ENCODE results near the gene ENOSF1. TPM values are rescaled to one million over a fixed set of nuclear protein-coding genes. Genes with fewer than 3 reads are reported as not detected.

ENOSF1 gene
- polyA plus RNA-seq, 1 of the 3 experiments (the other 2 are of a cell fraction): 23.3 TPM

DNA sequence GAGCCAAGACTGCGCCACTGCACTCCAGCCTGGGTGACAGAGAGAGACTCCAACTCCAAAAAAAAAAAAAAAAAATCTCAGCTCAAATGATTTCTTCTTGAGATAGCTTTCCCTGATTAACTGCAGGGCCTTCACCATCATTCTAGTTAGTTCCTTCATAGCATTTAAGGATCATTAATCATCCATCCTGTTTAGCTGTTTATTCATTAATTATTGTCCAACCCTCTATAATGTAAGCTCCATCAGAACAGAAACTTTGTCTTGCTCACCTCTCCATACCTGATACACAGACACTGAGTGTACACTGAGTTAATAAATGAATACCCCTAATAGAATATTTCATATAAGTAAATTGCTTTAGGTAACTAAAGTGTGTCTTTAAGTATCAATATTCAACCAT is 42.2 kb upstream of the ENOSF1 start:
- no peak overlapping the region for H3K4me3 ChIP-seq (ENCODE audit: low read depth in 2 of 2, low read length in 1 of 2)
- no peaks in the 10 kb centered on the region for H3K9me2 ChIP-seq
- WGBS (ENCODE audit: low lambda C conversion rate): 65% methylated on average over 1 of the region's 1 CpG
- H3K9me3 ChIP-seq: no peaks in the 10 kb centered on the region
- H3K79me2 ChIP-seq (ENCODE audit: insufficient read depth): peaks cover 13% of the 10 kb centered on the region
- ChIA-PET CTCF (interaction anchor here (0.6 to 5.1 kb wide), 5 partner anchors 12 to 151 kb away, joined by 3 to 22 read pairs (median 4); no protein-coding TSS in a partner anchor), POLR2A (no interaction called here)
- TF ChIP-seq JUND (IDR thresholded peaks at IDR 0.05) (no peak), TCF12 (IDR thresholded peaks at IDR 0.05) (no peak), RFX5 (IDR thresholded peaks at IDR 0.05; ENCODE audit: low read length) (no peak), NFIC (IDR thresholded peaks at IDR 0.05; ENCODE audit: borderline replicate concordance) (no peak), SMC3 (IDR thresholded peaks at IDR 0.05; ENCODE audit: low read depth, low read length) (no peak), RAD21 (IDR thresholded peaks at IDR 0.05; ENCODE audit: low read length) (no peak), POLR2AphosphoS5 (IDR thresholded peaks at IDR 0.05; ENCODE audit: low read depth, low read length) (no peak), EP300 (IDR thresholded peaks at IDR 0.05; ENCODE audit: borderline replicate concordance in 1 of 2, low read depth in 1 of 2, low read length in 1 of 2) (no peak), FOXJ3 (CRISPR knock-in tag; IDR thresholded peaks at IDR 0.05) (no peak)
- TF ChIP-seq, protein P1, sequence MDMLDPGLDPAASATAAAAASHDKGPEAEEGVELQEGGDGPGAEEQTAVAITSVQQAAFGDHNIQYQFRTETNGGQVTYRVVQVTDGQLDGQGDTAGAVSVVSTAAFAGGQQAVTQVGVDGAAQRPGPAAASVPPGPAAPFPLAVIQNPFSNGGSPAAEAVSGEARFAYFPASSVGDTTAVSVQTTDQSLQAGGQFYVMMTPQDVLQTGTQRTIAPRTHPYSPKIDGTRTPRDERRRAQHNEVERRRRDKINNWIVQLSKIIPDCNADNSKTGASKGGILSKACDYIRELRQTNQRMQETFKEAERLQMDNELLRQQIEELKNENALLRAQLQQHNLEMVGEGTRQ (IDR thresholded peaks at IDR 0.05; ENCODE audit: borderline replicate concordance, low read depth, low read length): no peak
- TF ChIP-seq, protein P2, sequence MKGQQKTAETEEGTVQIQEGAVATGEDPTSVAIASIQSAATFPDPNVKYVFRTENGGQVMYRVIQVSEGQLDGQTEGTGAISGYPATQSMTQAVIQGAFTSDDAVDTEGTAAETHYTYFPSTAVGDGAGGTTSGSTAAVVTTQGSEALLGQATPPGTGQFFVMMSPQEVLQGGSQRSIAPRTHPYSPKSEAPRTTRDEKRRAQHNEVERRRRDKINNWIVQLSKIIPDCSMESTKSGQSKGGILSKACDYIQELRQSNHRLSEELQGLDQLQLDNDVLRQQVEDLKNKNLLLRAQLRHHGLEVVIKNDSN (IDR thresholded peaks at IDR 0.05; ENCODE audit: borderline replicate concordance, low read depth): no peak
- TF ChIP-seq, protein P3, sequence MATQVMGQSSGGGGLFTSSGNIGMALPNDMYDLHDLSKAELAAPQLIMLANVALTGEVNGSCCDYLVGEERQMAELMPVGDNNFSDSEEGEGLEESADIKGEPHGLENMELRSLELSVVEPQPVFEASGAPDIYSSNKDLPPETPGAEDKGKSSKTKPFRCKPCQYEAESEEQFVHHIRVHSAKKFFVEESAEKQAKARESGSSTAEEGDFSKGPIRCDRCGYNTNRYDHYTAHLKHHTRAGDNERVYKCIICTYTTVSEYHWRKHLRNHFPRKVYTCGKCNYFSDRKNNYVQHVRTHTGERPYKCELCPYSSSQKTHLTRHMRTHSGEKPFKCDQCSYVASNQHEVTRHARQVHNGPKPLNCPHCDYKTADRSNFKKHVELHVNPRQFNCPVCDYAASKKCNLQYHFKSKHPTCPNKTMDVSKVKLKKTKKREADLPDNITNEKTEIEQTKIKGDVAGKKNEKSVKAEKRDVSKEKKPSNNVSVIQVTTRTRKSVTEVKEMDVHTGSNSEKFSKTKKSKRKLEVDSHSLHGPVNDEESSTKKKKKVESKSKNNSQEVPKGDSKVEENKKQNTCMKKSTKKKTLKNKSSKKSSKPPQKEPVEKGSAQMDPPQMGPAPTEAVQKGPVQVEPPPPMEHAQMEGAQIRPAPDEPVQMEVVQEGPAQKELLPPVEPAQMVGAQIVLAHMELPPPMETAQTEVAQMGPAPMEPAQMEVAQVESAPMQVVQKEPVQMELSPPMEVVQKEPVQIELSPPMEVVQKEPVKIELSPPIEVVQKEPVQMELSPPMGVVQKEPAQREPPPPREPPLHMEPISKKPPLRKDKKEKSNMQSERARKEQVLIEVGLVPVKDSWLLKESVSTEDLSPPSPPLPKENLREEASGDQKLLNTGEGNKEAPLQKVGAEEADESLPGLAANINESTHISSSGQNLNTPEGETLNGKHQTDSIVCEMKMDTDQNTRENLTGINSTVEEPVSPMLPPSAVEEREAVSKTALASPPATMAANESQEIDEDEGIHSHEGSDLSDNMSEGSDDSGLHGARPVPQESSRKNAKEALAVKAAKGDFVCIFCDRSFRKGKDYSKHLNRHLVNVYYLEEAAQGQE (IDR thresholded peaks at IDR 0.05; ENCODE audit: low read depth, low read length): no peak
- DNase-seq: no peak
- no peaks in the 10 kb centered on the region for H3K4me1 ChIP-seq (ENCODE audit: control insufficient read depth in 1 of 2, insufficient read depth in 2 of 2, low read depth in 1 of 2, low read length in 1 of 2)
- H3K4me2 ChIP-seq: no peak overlapping the region
- H3K9ac ChIP-seq: no peak overlapping the region
- no peak overlapping the region for H2AFZ ChIP-seq (ENCODE audit: low read depth)
- no peaks in the 10 kb centered on the region for H3F3A ChIP-seq (replicated peaks; ENCODE audit: insufficient read depth)
- H3K27me3 ChIP-seq (ENCODE audit: insufficient read depth): no peaks in the 10 kb centered on the region
- H4K20me1 ChIP-seq (ENCODE audit: insufficient read depth): no peaks in the 10 kb centered on the region
- H3K27ac ChIP-seq (ENCODE audit: low read depth in 2 of 2, low read length in 1 of 2): no peak overlapping the region
- peaks cover 0 to 3% of the 10 kb centered on the region in 2 experiments for H3K36me3 ChIP-seq (replicated peaks in 1 of 2; ENCODE audit: control insufficient read depth in 1 of 2, insufficient read depth in 2 of 2, low read length in 1 of 2)

DNA sequence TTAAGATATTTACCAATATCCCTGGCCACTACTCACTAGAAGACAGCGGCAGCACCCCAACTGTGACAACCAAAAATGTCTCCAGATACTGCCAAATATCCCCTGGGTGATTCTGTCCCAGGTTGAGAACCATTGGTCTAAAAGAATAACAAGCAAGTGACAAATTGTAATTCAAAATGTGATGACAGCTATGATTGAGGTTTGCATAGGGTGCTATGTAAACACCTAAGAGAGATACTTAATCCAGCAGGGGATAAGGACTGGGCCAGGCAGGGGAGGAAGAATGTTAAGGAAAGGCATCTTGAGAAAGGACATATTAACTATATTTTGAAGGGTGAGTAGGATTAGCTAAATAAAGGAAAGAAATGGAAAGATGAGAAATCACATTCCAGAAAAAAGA is 38.0 kb upstream of the ENOSF1 start:
- POLR2A ChIA-PET: no interaction called here
- Histone ChIP-seq H3K4me2 (no peak overlapping the region), H3K27me3 (ENCODE audit: insufficient read depth) (no peaks in the 10 kb centered on the region), H2AFZ (ENCODE audit: low read depth) (no peak overlapping the region), H3K79me2 (ENCODE audit: insufficient read depth) (no peaks in the 10 kb centered on the region), H3K9ac (no peak overlapping the region), H4K20me1 (ENCODE audit: insufficient read depth) (no peaks in the 10 kb centered on the region), H3K27ac (ENCODE audit: low read depth in 2 of 2, low read length in 1 of 2) (no peak overlapping the region), H3K9me2 (no peaks in the 10 kb centered on the region), H3F3A (replicated peaks; ENCODE audit: insufficient read depth) (no peaks in the 10 kb centered on the region), H3K4me3 (ENCODE audit: low read depth in 2 of 2, low read length in 1 of 2) (no peak overlapping the region), H3K36me3 (replicated peaks in 1 of 2; ENCODE audit: control insufficient read depth in 1 of 2, insufficient read depth in 2 of 2, low read length in 1 of 2) (peaks cover 0 to 12% of the 10 kb centered on the region in 2 experiments), H3K4me1 (ENCODE audit: control insufficient read depth in 1 of 2, insufficient read depth in 2 of 2, low read depth in 1 of 2, low read length in 1 of 2) (no peaks in the 10 kb centered on the region), H3K9me3 (no peaks in the 10 kb centered on the region)
- 58% methylated on average over 1 of the region's 1 CpG for WGBS (ENCODE audit: low lambda C conversion rate)
- CTCF ChIA-PET: interaction anchor here (1.1 to 5.1 kb wide), 2 partner anchors 8 to 80 kb away, joined by 4 to 22 read pairs; no protein-coding TSS in a partner anchor
- DNase-seq: no peak
- TF ChIP-seq CHD2 (IDR thresholded peaks at IDR 0.05; ENCODE audit: low read length, partially characterized antibody): no peak
- TF ChIP-seq, protein P4, sequence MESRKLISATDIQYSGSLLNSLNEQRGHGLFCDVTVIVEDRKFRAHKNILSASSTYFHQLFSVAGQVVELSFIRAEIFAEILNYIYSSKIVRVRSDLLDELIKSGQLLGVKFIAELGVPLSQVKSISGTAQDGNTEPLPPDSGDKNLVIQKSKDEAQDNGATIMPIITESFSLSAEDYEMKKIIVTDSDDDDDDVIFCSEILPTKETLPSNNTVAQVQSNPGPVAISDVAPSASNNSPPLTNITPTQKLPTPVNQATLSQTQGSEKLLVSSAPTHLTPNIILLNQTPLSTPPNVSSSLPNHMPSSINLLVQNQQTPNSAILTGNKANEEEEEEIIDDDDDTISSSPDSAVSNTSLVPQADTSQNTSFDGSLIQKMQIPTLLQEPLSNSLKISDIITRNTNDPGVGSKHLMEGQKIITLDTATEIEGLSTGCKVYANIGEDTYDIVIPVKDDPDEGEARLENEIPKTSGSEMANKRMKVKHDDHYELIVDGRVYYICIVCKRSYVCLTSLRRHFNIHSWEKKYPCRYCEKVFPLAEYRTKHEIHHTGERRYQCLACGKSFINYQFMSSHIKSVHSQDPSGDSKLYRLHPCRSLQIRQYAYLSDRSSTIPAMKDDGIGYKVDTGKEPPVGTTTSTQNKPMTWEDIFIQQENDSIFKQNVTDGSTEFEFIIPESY (IDR thresholded peaks at IDR 0.05; ENCODE audit: borderline replicate concordance, low read depth): no peak
- TF ChIP-seq, protein P5, sequence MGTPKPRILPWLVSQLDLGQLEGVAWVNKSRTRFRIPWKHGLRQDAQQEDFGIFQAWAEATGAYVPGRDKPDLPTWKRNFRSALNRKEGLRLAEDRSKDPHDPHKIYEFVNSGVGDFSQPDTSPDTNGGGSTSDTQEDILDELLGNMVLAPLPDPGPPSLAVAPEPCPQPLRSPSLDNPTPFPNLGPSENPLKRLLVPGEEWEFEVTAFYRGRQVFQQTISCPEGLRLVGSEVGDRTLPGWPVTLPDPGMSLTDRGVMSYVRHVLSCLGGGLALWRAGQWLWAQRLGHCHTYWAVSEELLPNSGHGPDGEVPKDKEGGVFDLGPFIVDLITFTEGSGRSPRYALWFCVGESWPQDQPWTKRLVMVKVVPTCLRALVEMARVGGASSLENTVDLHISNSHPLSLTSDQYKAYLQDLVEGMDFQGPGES (IDR thresholded peaks at IDR 0.05; ENCODE audit: low read depth, low read length): no peak
- TF ChIP-seq, protein P3 (IDR thresholded peaks at IDR 0.05; ENCODE audit: low read depth, low read length): no peak
- no peak for TF ChIP-seq TCF12 (IDR thresholded peaks at IDR 0.05)

Measured in SK-N-SH (cell line).